GM12892 (cell line): ENCODE data around the gene ZBTB9.

Experiments
- DNase-seq: peaks from one replicate; pipeline ENCODE4 v3.0.0; 2011; ENCODE audit not compliant: insufficient read length
- FAIRE-seq: peaks from 2 replicates; lab custom pipeline; 2011; peaks lifted over from hg19 to GRCh38; lab: Jason Lieb, UNC
- POLR2A ChIP-seq: IDR thresholded peaks from 2 replicates; pipeline ENCODE4 v1.6.1; 2011; ENCODE audit warnings: low read depth, low read length, control low read depth
- POLR2AphosphoS5 ChIP-seq: IDR thresholded peaks from 2 replicates; pipeline ENCODE4 v1.6.1; 2011; ENCODE audit warnings: low read depth, low read length, control low read depth
- TAF1 ChIP-seq: IDR thresholded peaks from 2 replicates; pipeline ENCODE4 v1.6.1; 2011; ENCODE audit warnings: low read depth, mild to moderate bottlenecking, control low read depth, low read length, borderline replicate concordance

The ZBTB9 gene

GRCh38 chr6:33420491-33421343 lies 33.7 kb upstream of the ZBTB9 start:
- DNase-seq (no peak), FAIRE-seq (no peak)
- no peak for TF ChIP-seq TAF1
- TF ChIP-seq POLR2A, result no peak
- TF ChIP-seq POLR2AphosphoS5, result no peak

- FAIRE-seq, result no peak
- TF ChIP-seq POLR2A (no peak), POLR2AphosphoS5 (no peak), TAF1 (no peak)
- no peak for DNase-seq
Measured at GRCh38 chr6:33421344-33421643, 33.1 kb upstream of the ZBTB9 start.

DNA sequence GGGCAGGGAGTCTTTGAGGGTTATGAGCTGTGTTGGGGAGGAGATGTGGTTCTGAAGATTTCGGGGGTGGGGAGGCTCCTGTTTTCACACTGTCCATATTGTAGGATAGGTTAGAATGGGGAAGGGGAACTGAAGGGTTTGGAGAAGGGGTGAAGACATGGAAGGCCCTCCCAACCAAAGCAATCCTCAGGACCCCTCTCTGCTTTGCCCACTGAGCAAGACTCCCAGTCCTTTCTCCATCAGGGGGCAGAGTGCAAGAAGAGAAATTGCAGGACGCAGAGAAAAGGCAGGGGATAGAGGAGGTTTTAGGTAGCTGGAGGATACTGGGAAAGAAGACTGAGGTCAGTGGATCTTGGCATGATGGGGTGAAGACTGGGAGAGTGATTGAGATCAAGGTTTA lies 30.6 kb upstream of the ZBTB9 start:
- TF ChIP-seq TAF1, result no peak
- TF ChIP-seq POLR2AphosphoS5, result no peak
- no peak for TF ChIP-seq POLR2A
- FAIRE-seq (no peak), DNase-seq (no peak)

- TF ChIP-seq POLR2A (no peak), POLR2AphosphoS5 (no peak), TAF1 (no peak)
- peak; percentile 5 for FAIRE-seq
- no peak for DNase-seq
Measured at GRCh38 chr6:33424855-33425667, 29.3 kb upstream of the ZBTB9 start.

DNA sequence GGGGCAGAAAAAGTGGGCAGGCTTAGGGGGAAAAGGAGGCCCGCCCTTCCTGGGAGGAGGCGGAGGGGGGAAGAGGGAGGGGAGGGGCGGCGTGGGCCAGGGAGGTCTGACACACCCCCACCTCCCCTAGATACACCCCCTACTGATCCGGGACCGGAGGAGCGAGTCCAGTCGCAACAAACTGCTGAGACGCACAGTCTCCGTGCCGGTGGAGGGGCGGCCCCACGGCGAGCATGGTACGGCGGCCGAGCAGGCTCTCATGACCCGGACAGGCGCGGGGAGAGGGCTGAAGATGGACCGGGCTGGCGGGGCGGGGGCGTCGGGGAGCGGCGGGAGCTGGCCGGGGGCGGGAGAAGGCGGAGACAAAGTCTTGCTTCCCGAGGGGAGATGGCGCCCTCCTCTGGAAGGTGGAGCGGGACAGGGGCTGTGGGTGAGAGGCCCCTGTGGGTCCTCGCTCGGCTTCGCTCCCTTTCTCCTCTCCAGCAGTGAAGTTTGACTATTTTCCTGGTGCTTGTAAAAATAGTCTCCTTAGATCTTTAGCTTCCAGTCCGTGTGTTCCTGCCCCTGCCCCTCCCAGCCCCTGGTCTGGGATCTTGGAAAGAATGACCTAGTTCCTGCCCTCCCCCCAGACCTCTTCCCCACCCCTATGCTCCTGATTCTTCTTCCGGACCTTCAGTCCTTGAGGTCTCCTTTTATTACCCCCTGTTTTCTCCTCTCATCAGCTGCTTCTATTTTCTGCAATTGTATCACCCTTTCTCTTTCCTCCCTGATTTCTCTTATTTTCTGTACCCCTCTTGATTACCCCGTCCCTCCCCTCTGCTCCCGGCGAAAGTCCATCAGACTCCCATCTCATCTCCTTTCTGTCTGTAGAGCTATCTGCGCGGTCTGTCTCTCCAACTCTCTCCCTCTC lies 28.5 kb upstream of the ZBTB9 start:
- DNase-seq (peak; percentile 82), FAIRE-seq (peak; percentile 87)
- TF ChIP-seq POLR2AphosphoS5 (no peak), POLR2A (peak; percentile 54; the same call in 1 of the 2 replicates)

DNA sequence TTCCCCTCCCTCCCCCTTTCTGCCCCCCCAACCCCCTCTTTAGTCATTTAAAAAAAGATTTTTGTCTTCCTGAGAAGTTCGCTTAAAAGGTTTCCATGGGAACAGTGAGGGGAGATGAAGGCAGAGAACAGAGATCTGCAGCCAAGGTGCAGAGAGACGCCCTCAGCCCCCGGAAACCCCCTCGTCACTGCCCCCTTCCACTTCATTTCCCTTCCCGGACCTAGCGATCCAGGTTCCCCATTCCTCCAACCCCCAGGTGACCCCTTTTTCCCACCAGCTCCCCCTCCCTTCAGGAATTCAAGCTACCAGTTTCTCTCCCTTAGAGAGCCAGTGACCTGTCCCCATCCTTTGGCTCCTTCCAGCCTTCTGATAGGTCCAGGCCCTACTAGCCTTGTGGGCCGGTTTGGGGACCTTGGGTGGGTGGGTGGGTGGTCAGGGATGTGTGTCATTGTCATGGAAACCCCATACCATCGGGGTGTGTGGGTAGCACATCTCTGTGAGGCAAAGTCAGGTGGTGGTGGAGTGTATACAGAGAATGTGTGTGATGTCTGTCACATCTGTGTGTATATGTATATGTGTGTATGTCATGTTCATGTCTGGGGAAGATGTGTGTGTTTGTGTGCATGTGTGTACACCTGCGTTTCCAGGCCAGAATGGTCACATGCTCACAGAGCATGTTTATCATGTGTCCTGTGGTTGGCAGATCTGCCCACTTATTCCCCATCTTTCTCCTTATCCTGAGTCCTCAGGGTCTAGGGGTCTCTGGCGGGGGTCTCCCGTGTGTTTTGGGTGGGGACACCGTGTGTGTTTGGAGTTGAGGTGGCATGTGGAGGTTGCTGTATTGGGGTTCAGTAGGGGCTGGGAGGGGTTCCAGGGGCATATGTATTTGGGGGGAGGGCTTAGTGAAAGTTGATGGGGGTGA lies 27.5 kb upstream of the ZBTB9 start:
- FAIRE-seq (no peak), DNase-seq (no peak)
- no peak for TF ChIP-seq POLR2AphosphoS5
- TF ChIP-seq TAF1, result no peak
- no peak for TF ChIP-seq POLR2A

GRCh38 chr6:33427585-33428223 lies 26.7 kb upstream of the ZBTB9 start:
- peak; percentile 66 for DNase-seq
- TF ChIP-seq POLR2AphosphoS5 (no peak), TAF1 (no peak), POLR2A (no peak)
- no peak for FAIRE-seq

GRCh38 chr6:33428224-33428965 lies 26.0 kb upstream of the ZBTB9 start:
- FAIRE-seq (peak; percentile 9), DNase-seq (no peak)
- TF ChIP-seq POLR2A (no peak), TAF1 (no peak), POLR2AphosphoS5 (no peak)

DNA sequence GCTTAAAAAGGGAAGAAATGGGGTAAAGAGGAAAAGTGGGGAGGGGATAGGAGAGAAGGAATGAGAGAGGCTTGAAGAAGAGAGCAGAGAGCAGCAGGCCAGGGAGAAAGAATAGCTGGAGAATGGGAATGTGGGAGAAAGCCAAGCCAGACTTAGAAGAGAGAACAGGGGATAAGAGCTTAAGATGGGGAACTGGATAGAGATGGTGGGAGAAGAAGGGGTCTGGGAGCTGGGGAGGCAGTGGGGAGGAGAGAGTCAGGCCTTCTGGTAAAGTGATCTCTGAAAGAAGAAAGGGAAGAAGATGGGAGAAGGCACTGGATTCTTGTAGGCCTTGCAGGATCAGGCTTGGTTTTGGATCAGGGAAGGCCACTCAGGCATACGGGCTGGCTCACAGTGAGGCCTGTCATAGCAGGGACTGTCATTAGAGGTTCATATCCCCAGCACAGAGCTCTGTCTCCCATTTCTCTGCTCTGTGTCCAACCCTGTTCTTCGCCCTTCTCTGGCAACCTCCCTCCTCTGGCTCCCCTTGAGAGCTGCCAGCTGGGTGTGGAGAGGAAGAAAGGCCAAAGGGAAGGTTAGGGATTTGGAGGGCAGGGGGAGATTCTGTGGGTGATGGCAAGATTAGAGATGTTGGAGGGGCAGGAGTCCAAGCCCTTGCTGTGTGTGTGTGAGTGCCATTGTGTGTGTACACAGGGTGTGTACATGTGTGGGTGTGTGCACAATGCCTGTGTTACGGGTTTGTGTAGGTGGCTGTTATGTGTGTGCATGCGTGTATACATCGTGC lies 25.2 kb upstream of the ZBTB9 start:
- TF ChIP-seq POLR2AphosphoS5 (no peak), POLR2A (no peak), TAF1 (no peak)
- DNase-seq (no peak), FAIRE-seq (no peak)
